HG02642 (cell line): ENCODE measurements around the gene KDR.

Experiments used
- ATAC-seq: cut with Tn5 transposase; IDR thresholded peaks from one replicate; pipeline ENCODE4 v1.9.1; 2021; ENCODE audit warnings: mild to moderate bottlenecking; ENCODE audit not compliant: unreplicated experiment, poor library complexity

Gene KDR

GRCh38 chr4:55032788-55033187, 92.6 kb downstream of the KDR start:
- no peak for ATAC-seq

- ATAC-seq, result no peak
Observed at GRCh38 chr4:55032179-55032578, 93.2 kb downstream of the KDR start.

GRCh38 chr4:55031158-55031557, 94.2 kb downstream of the KDR start:
- ATAC-seq, result no peak

GRCh38 chr4:55030589-55030988, 94.8 kb downstream of the KDR start:
- no peak for ATAC-seq

GRCh38 chr4:55029821-55030503, 95.4 kb downstream of the KDR start:
- ATAC-seq, result no peak

- ATAC-seq, result no peak
Observed at GRCh38 chr4:55029321-55029720, 96.1 kb downstream of the KDR start.
